Measurements from ENCODE around the gene GPR156. TPM values are rescaled to one million over a fixed set of nuclear protein-coding genes. Genes with fewer than 3 reads are reported as not detected.
"Not testable (repeated sequence)": the region's sequence is repeated elsewhere in the genome, so short reads cannot be mapped to it uniquely, and the experiment has no call there.

GPR156 gene
- total and polyA plus RNA-seq, 4 donors, result 0.42 to 0.49 TPM; not detected in 2

- WGBS, 2 donors, result 65 to 73% methylated on average over 3 of the region's 3 CpGs
- no peak for ATAC-seq (ENCODE audit: low FRiP score)
- Histone ChIP-seq H3K27me3 (ENCODE audit: control insufficient read depth in 1 of 2, insufficient read depth in 2 of 2, low read length in 1 of 2) (no peaks in the 10 kb centered on the region), H3K27ac (ENCODE audit: low read depth in 1 of 2, low read length in 2 of 2) (no peak overlapping the region), H3K9me3 (ENCODE audit: control insufficient read depth, low read length) (no peaks in the 10 kb centered on the region), H3K4me3 (ENCODE audit: low read length in 2 of 2) (no peak overlapping the region), H3K4me1 (ENCODE audit: control insufficient read depth in 1 of 2, insufficient read depth in 2 of 2, low read length in 2 of 2) (peaks cover 2 to 3% of the 10 kb centered on the region in 2 donors), H3K36me3 (ENCODE audit: control insufficient read depth in 1 of 2, insufficient read depth in 2 of 2, low read length in 1 of 2) (no peaks in the 10 kb centered on the region)
- intact Hi-C loops (cut with DNase I), result no loop called here
- no peak for DNase-seq
These were observed 127.9 kb downstream of the GPR156 start for GRCh38 chr3:120157113-120157512.

- no peak overlapping the region for H3K27ac ChIP-seq (ENCODE audit: low read depth in 1 of 2, low read length in 2 of 2)
These were observed 128.3 kb downstream of the GPR156 start for GRCh38 chr3:120156699-120157098.

GRCh38 chr3:120155694-120156093 is 129.3 kb downstream of the GPR156 start:
- ATAC-seq (ENCODE audit: low FRiP score); H3K36me3 ChIP-seq (ENCODE audit: control insufficient read depth in 1 of 2, insufficient read depth in 2 of 2, low read length in 1 of 2); H3K4me1 ChIP-seq (ENCODE audit: control insufficient read depth in 1 of 2, insufficient read depth in 2 of 2, low read length in 2 of 2); H3K4me3 ChIP-seq (ENCODE audit: low read length in 2 of 2); H3K9me3 ChIP-seq (ENCODE audit: control insufficient read depth, low read length); intact Hi-C loops (cut with DNase I); H3K27ac ChIP-seq (ENCODE audit: low read depth in 1 of 2, low read length in 2 of 2); H3K27me3 ChIP-seq (ENCODE audit: control insufficient read depth in 1 of 2, insufficient read depth in 2 of 2, low read length in 1 of 2); DNase-seq: not testable (repeated sequence)
- WGBS, 2 donors, result 72 to 90% methylated on average over 3 of the region's 3 CpGs

More at GRCh38 chr3:120156699-120157098, 128.3 kb downstream of the GPR156 start:
- Histone ChIP-seq H3K9me3 (ENCODE audit: control insufficient read depth, low read length) (no peaks in the 10 kb centered on the region), H3K4me1 (ENCODE audit: control insufficient read depth in 1 of 2, insufficient read depth in 2 of 2, low read length in 2 of 2) (peaks cover 2 to 3% of the 10 kb centered on the region in 2 donors), H3K36me3 (ENCODE audit: control insufficient read depth in 1 of 2, insufficient read depth in 2 of 2, low read length in 1 of 2) (no peaks in the 10 kb centered on the region), H3K4me3 (ENCODE audit: low read length in 2 of 2) (no peak overlapping the region), H3K27me3 (ENCODE audit: control insufficient read depth in 1 of 2, insufficient read depth in 2 of 2, low read length in 1 of 2) (no peaks in the 10 kb centered on the region)
- intact Hi-C loops (cut with DNase I), result no loop called here
- ATAC-seq (ENCODE audit: low FRiP score), result no peak
- no peak for DNase-seq

GRCh38 chr3:120155108-120155507 is 129.9 kb downstream of the GPR156 start:
- peaks cover 2 to 3% of the 10 kb centered on the region in 2 donors for H3K4me1 ChIP-seq (ENCODE audit: control insufficient read depth in 1 of 2, insufficient read depth in 2 of 2, low read length in 2 of 2)
- no peaks in the 10 kb centered on the region for H3K36me3 ChIP-seq (ENCODE audit: control insufficient read depth in 1 of 2, insufficient read depth in 2 of 2, low read length in 1 of 2)
- no peak overlapping the region for H3K27ac ChIP-seq (ENCODE audit: low read depth in 1 of 2, low read length in 2 of 2)
- DNase-seq (no peak), ATAC-seq (ENCODE audit: low FRiP score) (no peak)
- no peak overlapping the region for H3K4me3 ChIP-seq (ENCODE audit: low read length in 2 of 2)
- H3K9me3 ChIP-seq (ENCODE audit: control insufficient read depth, low read length), result no peaks in the 10 kb centered on the region
- intact Hi-C loops (cut with DNase I), result no loop called here
- no peaks in the 10 kb centered on the region for H3K27me3 ChIP-seq (ENCODE audit: control insufficient read depth in 1 of 2, insufficient read depth in 2 of 2, low read length in 1 of 2)

- intact Hi-C loops (cut with DNase I), result no loop called here
- Histone ChIP-seq H3K27ac (ENCODE audit: low read depth in 1 of 2, low read length in 2 of 2) (no peak overlapping the region), H3K27me3 (ENCODE audit: control insufficient read depth in 1 of 2, insufficient read depth in 2 of 2, low read length in 1 of 2) (no peaks in the 10 kb centered on the region), H3K36me3 (ENCODE audit: control insufficient read depth in 1 of 2, insufficient read depth in 2 of 2, low read length in 1 of 2) (no peaks in the 10 kb centered on the region), H3K4me3 (ENCODE audit: low read length in 2 of 2) (no peak overlapping the region), H3K4me1 (ENCODE audit: control insufficient read depth in 1 of 2, insufficient read depth in 2 of 2, low read length in 2 of 2) (no peaks in the 10 kb centered on the region), H3K9me3 (ENCODE audit: control insufficient read depth, low read length) (no peaks in the 10 kb centered on the region)
- 37 to 47% methylated on average over 2 of the region's 2 CpGs for WGBS, 2 donors
- DNase-seq, result no peak
- ATAC-seq (ENCODE audit: low FRiP score), result no peak
These were observed 131.7 kb downstream of the GPR156 start for GRCh38 chr3:120153294-120153693.

- WGBS, 2 donors, result 66 to 73% methylated on average over 4 of the region's 4 CpGs
- Histone ChIP-seq H3K27ac (ENCODE audit: low read depth in 1 of 2, low read length in 2 of 2) (no peak overlapping the region), H3K36me3 (ENCODE audit: control insufficient read depth in 1 of 2, insufficient read depth in 2 of 2, low read length in 1 of 2) (no peaks in the 10 kb centered on the region), H3K4me1 (ENCODE audit: control insufficient read depth in 1 of 2, insufficient read depth in 2 of 2, low read length in 2 of 2) (peaks cover 0 to 1% of the 10 kb centered on the region in 2 donors), H3K4me3 (ENCODE audit: low read length in 2 of 2) (no peak overlapping the region), H3K27me3 (ENCODE audit: control insufficient read depth in 1 of 2, insufficient read depth in 2 of 2, low read length in 1 of 2) (no peaks in the 10 kb centered on the region), H3K9me3 (ENCODE audit: control insufficient read depth, low read length) (no peaks in the 10 kb centered on the region)
- intact Hi-C loops (cut with DNase I), result no loop called here
- ATAC-seq (ENCODE audit: low FRiP score) (no peak), DNase-seq (no peak)
These were observed 133.2 kb downstream of the GPR156 start for GRCh38 chr3:120151791-120152190.

- Histone ChIP-seq H3K27me3 (ENCODE audit: control insufficient read depth in 1 of 2, insufficient read depth in 2 of 2, low read length in 1 of 2) (no peaks in the 10 kb centered on the region), H3K4me1 (ENCODE audit: control insufficient read depth in 1 of 2, insufficient read depth in 2 of 2, low read length in 2 of 2) (peaks cover 0 to 1% of the 10 kb centered on the region in 2 donors), H3K36me3 (ENCODE audit: control insufficient read depth in 1 of 2, insufficient read depth in 2 of 2, low read length in 1 of 2) (no peaks in the 10 kb centered on the region), H3K27ac (ENCODE audit: low read depth in 1 of 2, low read length in 2 of 2) (no peak overlapping the region), H3K4me3 (ENCODE audit: low read length in 2 of 2) (no peak overlapping the region), H3K9me3 (ENCODE audit: control insufficient read depth, low read length) (no peaks in the 10 kb centered on the region)
- DNase-seq (no peak), ATAC-seq (ENCODE audit: low FRiP score) (no peak)
- intact Hi-C loops (cut with DNase I), result no loop called here
- WGBS, 2 donors, result 92 to 93% methylated on average over 3 of the region's 3 CpGs
These were observed 136.7 kb downstream of the GPR156 start for GRCh38 chr3:120148187-120148949.

- no peak overlapping the region for H3K27ac ChIP-seq (ENCODE audit: low read depth in 1 of 2, low read length in 2 of 2)
- no peak for ATAC-seq (ENCODE audit: low FRiP score)
These were observed 137.8 kb downstream of the GPR156 start for GRCh38 chr3:120147072-120147871.

More at GRCh38 chr3:120147072-120147871, 137.8 kb downstream of the GPR156 start:
- Histone ChIP-seq H3K27me3 (ENCODE audit: control insufficient read depth in 1 of 2, insufficient read depth in 2 of 2, low read length in 1 of 2) (no peaks in the 10 kb centered on the region), H3K4me3 (ENCODE audit: low read length in 2 of 2) (no peak overlapping the region), H3K36me3 (ENCODE audit: control insufficient read depth in 1 of 2, insufficient read depth in 2 of 2, low read length in 1 of 2) (no peaks in the 10 kb centered on the region), H3K4me1 (ENCODE audit: control insufficient read depth in 1 of 2, insufficient read depth in 2 of 2, low read length in 2 of 2) (peaks cover 0 to 1% of the 10 kb centered on the region in 2 donors), H3K9me3 (ENCODE audit: control insufficient read depth, low read length) (no peaks in the 10 kb centered on the region)
- intact Hi-C loops (cut with DNase I), result no loop called here
- 55 to 60% methylated on average over 6 of the region's 6 CpGs for WGBS, 2 donors
- no peak for DNase-seq
